K562 (cell line): ENCODE results near the gene JAM2. TPM values are rescaled to one million over a fixed set of nuclear protein-coding genes. Genes with fewer than 3 reads are reported as not detected.

Experiments used
- DMBX1 ChIP-seq: fragments of 250-450 bp; sonication (Bioruptor Pico); IDR thresholded peaks from 2 replicates; pipeline ENCODE4 v1.8.0; 2022; ENCODE audit warnings: inconsistent platforms, mild to moderate bottlenecking, moderate library complexity, borderline replicate concordance
- KLF1 ChIP-seq: fragments of 450-650 bp; IDR thresholded peaks from 2 replicates; pipeline ENCODE4 v1.6.1; 2016; ENCODE audit warnings: missing genetic modification characterization, missing compliant biosample characterization
- REST ChIP-seq, 2 experiments: fragments of 450-650 bp; formaldehyde crosslinking in 1 of 2; IDR thresholded peaks; 2 replicates each; pipeline versions ENCODE4 v1.4.0 to v1.6.1; 2014 to 2020; ENCODE audit warnings: mild to moderate bottlenecking in 2 of 2, borderline replicate concordance in 1 of 2, low read depth in 1 of 2
- RNF2 ChIP-seq: sonication (generic); IDR thresholded peaks from 2 replicates; pipeline ENCODE4 v1.6.1; 2016
- RREB1 ChIP-seq: fragments of 250-450 bp; sonication (Bioruptor Pico); IDR thresholded peaks from 2 replicates; pipeline ENCODE4 v1.4.0; 2020
- SFPQ ChIP-seq: fragments of 200-400 bp; formaldehyde crosslinking; IDR thresholded peaks from 2 replicates; pipeline ENCODE4 v1.6.1; 2017; ENCODE audit warnings: mild to moderate bottlenecking, low read depth, low read length, moderate library complexity
- TCF7L2 ChIP-seq: fragments of 150-350 bp; IDR thresholded peaks from 2 replicates; pipeline ENCODE4 v1.6.1; 2016; ENCODE audit warnings: low read depth, mild to moderate bottlenecking, low read length, moderate library complexity
- ZNF12 ChIP-seq: sonication (generic); formaldehyde crosslinking; IDR thresholded peaks from 2 replicates; pipeline ENCODE4 v1.4.0; 2020; ENCODE audit warnings: mild to moderate bottlenecking, missing genetic modification reagents
- ZNF584 ChIP-seq: fragments of 200-800 bp; sonication (Bioruptor generic); IDR thresholded peaks from 2 replicates; pipeline ENCODE4 v1.6.1; 2016; ENCODE audit warnings: low read depth, mild to moderate bottlenecking, missing genetic modification characterization, missing compliant biosample characterization
- polyA plus RNA-seq, 8 experiments: library from polyadenylated mRNA; depleted of rRNA in 4 of 8; stranded (reverse) in 5 of 8; unstranded in 3 of 8; fragments of >200 nt; fragmentation: Nextera tagmentation in 2 of 8; fragmentation: Illumina TruSeq in 1 of 8; extraction: Ambion mirVana in 2 of 8; extraction: Trizol in 1 of 8; gene quantifications; 2 replicates each; pipeline versions ENCODE4 v1.2.1 to v1.2.3, GENCODE V29; 2011 to 2014; ENCODE audit warnings: inconsistent platforms in 1 of 8, missing spikeins in 1 of 8
- total RNA-seq, 7 experiments: library from RNA; depleted of rRNA in 6 of 7; stranded (reverse); fragments of >200 nt in 6 of 7; fragmentation: Illumina TruSeq in 2 of 7; extraction: Trizol in 2 of 7; gene quantifications; 2 replicates each; pipeline versions ENCODE4 v1.2.1 to v1.2.3, GENCODE V29; 2011 to 2021; ENCODE audit warnings: low replicate concordance in 1 of 7

Gene JAM2
- total and polyA plus RNA-seq, 9 of the 15 experiments (the other 6 are each of a cell fraction or from before 2014, with no cell fraction given), result 0.03 to 0.08 (median 0.07) TPM; not detected in 6

GRCh38 chr21:25607151-25608043 lies 31.7 kb upstream of the JAM2 start, which contains the start of gene MRPL39 (continued):
- TF ChIP-seq REST (IDR thresholded peaks at IDR 0.05; ENCODE audit: borderline replicate concordance) (peak; percentile 78), REST (CRISPR knock-in tag; IDR thresholded peaks at IDR 0.05; ENCODE audit: low read depth) (peak; percentile 79), TCF7L2 (no peak), ZNF12 (CRISPR knock-in tag) (0 out of 2 replicates have a peak, but pooled peaks have one; percentile 67), KLF1 (tag) (peak; percentile 89), SFPQ (no peak), ZNF584 (CRISPR knock-in tag) (no peak; the same call in 1 of the 2 replicates), RREB1 (CRISPR knock-in tag) (peak; percentile 91), DMBX1 (CRISPR knock-in tag) (peak; percentile 38; the same call in 1 of the 2 replicates), RNF2 (peak; percentile 94)
